GM21515 (cell line): Measurements from ENCODE around the gene SDHB.
"Not testable (repeated sequence)": the region's sequence is repeated elsewhere in the genome, so short reads cannot be mapped to it uniquely, and the experiment has no call there.

Source experiments
- ATAC-seq: cut with Tn5 transposase; IDR thresholded peaks from one replicate; pipeline ENCODE4 v1.9.1; 2021; ENCODE audit not compliant: unreplicated experiment

Gene SDHB

GRCh38 chr1:17075470-17076255, 21.8 kb upstream of the SDHB start:
- ATAC-seq, result no peak

GRCh38 chr1:17071794-17072193, 18.0 kb upstream of the SDHB start:
- no peak for ATAC-seq

GRCh38 chr1:17070163-17070525, 16.3 kb upstream of the SDHB start:
- no peak for ATAC-seq

GRCh38 chr1:17069452-17070162, 15.8 kb upstream of the SDHB start:
- ATAC-seq, result no peak

GRCh38 chr1:17068789-17069188, 15.0 kb upstream of the SDHB start:
- no peak for ATAC-seq

- no peak for ATAC-seq
Observed at GRCh38 chr1:17067465-17068240, 13.8 kb upstream of the SDHB start.

- no peak for ATAC-seq
Observed at GRCh38 chr1:17067069-17067426, 13.2 kb upstream of the SDHB start.

- ATAC-seq, result no peak
Observed at GRCh38 chr1:17066361-17067068, 12.7 kb upstream of the SDHB start.

GRCh38 chr1:17065666-17066065, 11.8 kb upstream of the SDHB start:
- ATAC-seq, result no peak

- not testable (repeated sequence) for ATAC-seq
Observed at GRCh38 chr1:17062751-17063150, 8.9 kb upstream of the SDHB start.

- ATAC-seq, result no peak
Observed at GRCh38 chr1:17061892-17062291, 8.1 kb upstream of the SDHB start.

GRCh38 chr1:17061486-17061885, 7.7 kb upstream of the SDHB start:
- ATAC-seq, result no peak

- ATAC-seq, result no peak
Observed at GRCh38 chr1:17060306-17060749, 6.5 kb upstream of the SDHB start.

- ATAC-seq, result peak; percentile 52
Observed at GRCh38 chr1:17059391-17060305, 5.8 kb upstream of the SDHB start.

GRCh38 chr1:17056551-17056950, 2.7 kb upstream of the SDHB start:
- ATAC-seq, result no peak

- ATAC-seq, result no peak
Observed at GRCh38 chr1:17055801-17056200, 2.0 kb upstream of the SDHB start.

GRCh38 chr1:17053086-17053684, 647 bp downstream of the SDHB start:
- ATAC-seq, result no peak

GRCh38 chr1:17052641-17053040, 1.2 kb downstream of the SDHB start:
- no peak for ATAC-seq

GRCh38 chr1:17052038-17052437, 1.8 kb downstream of the SDHB start:
- ATAC-seq, result no peak

GRCh38 chr1:17047924-17048323, 5.9 kb downstream of the SDHB start:
- ATAC-seq, result no peak
